ENCODE data around the gene NKIRAS1.
"Not testable (repeated sequence)": the region's sequence is repeated elsewhere in the genome, so short reads cannot be mapped to it uniquely, and the experiment has no call there.

Gene NKIRAS1

GRCh38 chr3:23940775-23941174 is 24.0 kb upstream of the NKIRAS1 start:
- no peak for DNase-seq (ENCODE audit: low read depth, low spot score)

DNA sequence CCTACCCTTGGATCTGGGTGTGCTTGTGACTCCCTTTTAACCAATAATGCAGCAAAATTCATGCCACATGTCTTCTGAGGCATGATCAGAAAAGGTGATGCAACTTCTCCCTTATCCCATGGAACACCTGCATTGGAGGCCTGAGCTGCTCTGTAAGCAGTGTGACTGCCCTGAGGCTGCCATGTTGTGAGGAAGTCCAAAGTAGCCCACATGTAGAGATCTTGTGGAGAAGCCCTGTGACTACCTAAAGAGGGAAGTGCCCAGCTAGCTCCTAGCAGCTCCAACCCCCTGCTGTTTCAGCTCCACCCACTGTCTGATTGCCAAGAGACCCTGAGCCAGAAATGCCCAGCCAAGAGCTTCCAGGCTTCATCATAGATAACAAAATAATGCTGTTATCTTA is 21.9 kb upstream of the NKIRAS1 start:
- no peak for DNase-seq (ENCODE audit: low read depth, low spot score)

- no peak for DNase-seq (ENCODE audit: low read depth, low spot score)
These were observed 20.5 kb upstream of the NKIRAS1 start for GRCh38 chr3:23937296-23937695.

DNA sequence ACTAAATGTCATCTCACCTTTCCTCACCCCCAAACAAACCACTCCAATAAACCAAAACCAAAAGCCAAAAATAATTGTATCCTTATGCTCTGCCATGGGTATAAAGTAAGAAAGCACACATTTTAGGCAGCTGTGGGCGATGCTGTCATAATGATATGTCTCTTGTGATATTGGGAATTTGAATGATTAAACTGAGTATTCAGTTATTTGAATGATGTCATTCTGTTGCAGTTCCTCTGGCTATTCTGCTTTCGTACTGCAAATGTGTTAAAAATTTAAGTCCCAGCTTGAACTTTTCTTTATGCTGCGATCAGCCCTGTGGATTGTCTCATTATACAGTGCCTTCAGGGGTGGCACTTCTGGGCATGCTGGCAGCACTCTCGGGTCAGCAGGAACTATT is 17.5 kb upstream of the NKIRAS1 start:
- no peak for DNase-seq (ENCODE audit: low read depth, low spot score)

DNA sequence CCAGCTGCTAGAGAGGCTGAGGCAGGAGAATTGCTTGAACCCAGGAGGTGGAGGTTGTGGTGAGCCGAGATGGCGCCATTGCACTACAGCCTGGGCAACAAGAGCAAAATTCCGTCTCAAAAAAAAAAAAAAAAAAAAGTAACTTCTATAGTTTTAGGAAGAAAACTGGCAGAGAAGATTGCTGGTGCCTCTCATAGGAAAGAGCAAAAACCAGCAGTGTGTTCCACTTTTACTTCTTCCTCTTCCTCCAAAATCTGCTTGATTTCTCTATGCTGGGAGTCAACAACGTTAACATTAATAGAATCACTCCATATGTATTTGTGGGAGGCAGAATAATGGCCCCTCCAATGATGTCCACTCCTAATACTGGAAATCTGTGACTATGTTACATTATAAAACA is 15.8 kb upstream of the NKIRAS1 start:
- DNase-seq (ENCODE audit: low read depth, low spot score) = no peak

DNA sequence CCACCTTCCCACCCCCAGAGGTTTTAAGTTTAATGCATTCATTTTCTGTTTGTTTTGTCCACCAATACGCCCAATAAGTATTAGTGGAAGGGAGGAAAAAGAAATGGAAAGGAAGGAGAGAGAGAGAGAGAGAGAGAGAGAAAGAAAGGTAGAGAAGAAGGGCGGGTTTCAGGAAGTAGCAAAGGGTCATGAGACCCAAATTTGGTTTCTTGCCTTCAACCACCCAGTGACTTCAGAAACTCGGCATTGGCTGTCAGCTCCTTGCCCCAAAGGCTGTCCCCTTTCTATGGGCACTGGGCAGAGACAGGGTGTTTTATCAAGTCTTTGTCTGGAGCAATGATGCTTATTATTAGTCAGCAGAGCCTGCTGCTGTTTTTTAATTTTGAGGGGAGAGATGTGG is 14.8 kb upstream of the NKIRAS1 start:
- no peak for DNase-seq (ENCODE audit: low read depth, low spot score)

- no peak for DNase-seq (ENCODE audit: low read depth, low spot score)
These were observed 11.7 kb upstream of the NKIRAS1 start for GRCh38 chr3:23928524-23928923.

DNA sequence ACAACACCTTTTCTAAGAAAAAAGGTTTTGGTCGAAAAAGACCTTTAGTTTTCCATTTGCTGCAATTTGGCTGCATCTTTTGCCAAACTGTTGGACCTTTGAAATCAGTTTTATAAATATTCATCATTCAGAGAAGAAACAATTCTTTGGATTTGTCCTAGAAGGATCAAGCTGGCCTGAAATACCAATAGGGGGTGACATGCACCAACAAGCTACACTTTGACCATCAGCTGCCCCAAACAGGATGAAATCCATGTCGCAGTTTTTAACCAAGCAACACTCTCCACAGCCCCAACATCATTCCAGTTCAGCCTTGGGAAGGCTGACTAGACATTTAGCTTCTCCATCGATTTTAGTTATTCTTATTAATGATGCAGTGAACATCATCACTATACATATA is 9.9 kb upstream of the NKIRAS1 start:
- no peak for DNase-seq (ENCODE audit: low read depth, low spot score)

- DNase-seq (ENCODE audit: low read depth, low spot score) = no peak
These were observed 9.5 kb upstream of the NKIRAS1 start for GRCh38 chr3:23926246-23926645.

DNA sequence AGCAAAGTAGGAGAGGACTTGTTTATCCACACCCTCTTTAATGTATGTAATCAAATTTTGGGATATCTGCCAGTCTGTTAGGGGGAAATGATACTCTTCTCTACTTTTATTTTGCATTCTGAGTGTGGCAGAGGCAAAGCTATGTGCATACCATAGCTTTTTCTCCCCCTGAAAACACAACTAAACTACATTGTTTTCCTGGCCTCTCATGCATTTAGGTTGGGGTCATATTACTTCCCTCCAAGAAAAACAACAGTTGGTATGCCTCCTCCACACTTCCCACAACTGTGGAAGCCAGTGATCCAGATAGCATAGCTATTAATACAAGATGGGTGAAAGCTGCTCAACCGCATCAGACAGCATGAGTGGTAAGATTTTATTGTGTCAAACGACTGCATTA is 7.0 kb upstream of the NKIRAS1 start:
- no peak for DNase-seq (ENCODE audit: low read depth, low spot score)

GRCh38 chr3:23921052-23921511 is 4.3 kb upstream of the NKIRAS1 start:
- no peak for DNase-seq (ENCODE audit: low read depth, low spot score)

DNA sequence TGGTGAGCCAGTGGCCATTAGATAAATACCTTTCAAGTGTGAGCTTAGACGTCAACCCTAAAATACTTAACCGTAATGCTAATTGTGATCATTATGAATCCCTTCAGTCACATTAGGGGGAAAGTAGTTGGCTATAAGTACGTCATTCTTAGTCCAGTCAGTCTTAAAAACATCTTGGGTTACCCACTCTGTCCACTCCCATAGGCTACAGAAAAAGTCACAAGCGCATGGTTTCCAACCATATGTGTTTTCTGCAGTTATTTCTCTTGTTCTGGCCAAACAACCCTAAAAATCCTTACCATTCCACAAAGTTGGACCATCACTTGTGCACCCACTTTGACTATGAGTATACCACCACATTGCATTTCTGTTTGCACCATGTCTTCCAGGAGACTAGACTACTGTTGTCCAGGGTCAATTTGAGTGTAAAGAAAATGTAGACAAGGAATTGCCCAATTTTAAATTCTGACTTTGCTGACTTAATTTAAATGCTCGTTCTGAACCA is 3.4 kb upstream of the NKIRAS1 start:
- no peak for DNase-seq (ENCODE audit: low read depth, low spot score)

- DNase-seq (ENCODE audit: low read depth, low spot score) = no peak
These were observed 2.8 kb upstream of the NKIRAS1 start for GRCh38 chr3:23919628-23920027.

DNA sequence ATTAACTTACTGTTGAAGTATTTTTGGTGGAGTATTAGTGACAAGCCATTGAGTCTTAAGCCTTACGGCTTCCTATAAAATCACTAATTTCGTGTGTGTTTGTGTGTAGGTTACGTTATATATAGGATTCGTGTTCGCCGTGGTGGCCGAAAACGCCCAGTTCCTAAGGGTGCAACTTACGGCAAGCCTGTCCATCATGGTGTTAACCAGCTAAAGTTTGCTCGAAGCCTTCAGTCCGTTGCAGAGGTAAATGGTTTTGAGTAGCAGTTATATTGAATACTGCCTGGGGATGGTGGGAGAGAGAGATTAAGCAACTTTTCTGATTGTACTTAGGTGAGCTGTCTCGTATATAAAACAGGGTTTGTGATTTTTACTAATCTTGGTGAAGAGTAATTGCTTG is 1.5 kb upstream of the NKIRAS1 start:
- not testable (repeated sequence) for DNase-seq (ENCODE audit: low read depth, low spot score)

GRCh38 chr3:23917679-23918303 is 1.0 kb upstream of the NKIRAS1 start:
- peak; percentile 59 for DNase-seq (ENCODE audit: low read depth, low spot score)

- no peak for DNase-seq (ENCODE audit: low read depth, low spot score)
These were observed 471 bp downstream of the NKIRAS1 start for GRCh38 chr3:23916152-23916885.

- no peak for DNase-seq (ENCODE audit: low read depth, low spot score)
These were observed 1.2 kb downstream of the NKIRAS1 start for GRCh38 chr3:23915537-23916108.

GRCh38 chr3:23913873-23914743 is 2.7 kb downstream of the NKIRAS1 start:
- DNase-seq (ENCODE audit: low read depth, low spot score) = no peak

DNA sequence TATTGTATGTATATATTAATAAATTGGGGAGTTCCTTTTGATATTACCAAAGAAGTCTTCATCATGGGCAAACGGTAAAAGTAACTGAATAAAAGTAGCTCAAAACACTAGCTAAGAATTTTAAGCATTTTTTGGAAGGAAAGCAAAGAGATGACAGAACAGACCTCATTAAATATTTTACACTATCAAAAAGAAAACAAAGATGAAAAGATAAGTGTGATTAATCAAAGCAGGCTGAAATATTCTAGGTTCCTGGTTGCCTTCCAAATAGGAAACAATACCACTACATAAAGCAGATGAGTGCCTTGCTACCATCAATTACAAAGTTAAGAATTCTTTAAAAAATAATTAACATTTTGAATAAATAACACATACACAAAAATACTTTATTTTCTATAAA is 3.6 kb downstream of the NKIRAS1 start:
- no peak for DNase-seq (ENCODE audit: low read depth, low spot score)

DNA sequence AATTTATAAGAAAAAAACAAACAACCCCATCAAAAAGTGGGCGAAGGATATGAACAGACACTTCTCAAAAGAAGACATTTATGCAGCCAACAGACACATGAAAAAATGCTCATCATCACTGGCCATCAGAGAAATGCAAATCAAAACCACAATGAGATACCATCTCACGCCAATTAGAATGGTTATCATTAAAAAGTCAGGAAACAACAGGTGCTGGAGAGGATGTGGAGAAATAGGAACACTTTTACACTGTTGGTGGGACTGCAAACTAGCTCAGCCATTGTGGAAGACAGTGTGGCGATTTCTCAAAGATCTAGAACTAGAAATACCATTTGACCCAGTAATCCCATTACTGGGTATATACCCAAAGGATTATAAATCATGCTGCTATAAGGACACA is 4.5 kb downstream of the NKIRAS1 start:
- DNase-seq (ENCODE audit: low read depth, low spot score) = not testable (repeated sequence)

DNA sequence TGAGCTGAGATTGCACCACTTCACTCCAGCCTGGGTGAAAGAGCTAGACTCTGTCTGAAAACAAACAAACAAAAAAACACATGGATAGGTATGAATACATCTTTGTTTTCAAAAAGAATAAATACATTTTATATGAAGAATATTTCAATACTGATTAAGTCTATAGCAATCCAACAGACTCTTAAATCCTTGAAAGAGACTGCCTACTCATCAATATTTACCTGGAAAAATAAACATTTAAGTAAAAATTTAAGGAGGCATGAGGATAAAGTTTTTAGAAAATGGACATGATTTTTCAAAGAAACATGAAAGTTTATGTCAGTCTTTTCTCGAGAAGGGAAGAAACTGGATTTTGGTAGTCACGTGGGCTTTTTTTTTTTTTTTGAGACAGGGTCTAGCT is 5.4 kb downstream of the NKIRAS1 start:
- DNase-seq (ENCODE audit: low read depth, low spot score) = no peak

DNA sequence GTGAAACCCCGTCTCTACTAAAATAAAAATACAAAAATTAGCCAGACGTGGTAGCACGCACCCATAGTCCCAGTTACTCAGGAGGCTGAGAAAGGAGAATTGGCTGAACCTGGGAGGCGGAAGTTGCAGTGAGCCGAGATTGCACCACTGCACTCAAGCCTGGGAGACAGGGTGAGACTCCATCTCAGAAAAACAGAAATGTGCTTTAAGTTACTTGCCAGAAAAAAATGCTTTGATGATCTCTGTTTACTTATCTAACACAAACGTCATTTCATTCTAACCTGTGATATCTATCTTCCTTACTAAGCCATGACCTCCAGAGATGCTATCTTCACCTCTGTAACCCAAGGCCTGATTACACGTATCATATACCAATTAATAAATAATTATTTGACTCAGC is 7.4 kb downstream of the NKIRAS1 start:
- no peak for DNase-seq (ENCODE audit: low read depth, low spot score)

Measured in activated naive CD8-positive, alpha-beta T cell treated with anti-CD3 and anti-CD28 coated beads, Interleukin-2, amount 50 U/mL, for 16 hours (primary cell).